GM21515 (cell line): ENCODE results near the gene CCDC197.
A peak's percentile ranks its signal among the peaks of the same experiment; 100 is the strongest.

ENCODE experiments used
- ATAC-seq: cut with Tn5 transposase; IDR thresholded peaks from one replicate; pipeline ENCODE4 v1.9.1; 2021; ENCODE audit not compliant: unreplicated experiment

The CCDC197 gene

DNA sequence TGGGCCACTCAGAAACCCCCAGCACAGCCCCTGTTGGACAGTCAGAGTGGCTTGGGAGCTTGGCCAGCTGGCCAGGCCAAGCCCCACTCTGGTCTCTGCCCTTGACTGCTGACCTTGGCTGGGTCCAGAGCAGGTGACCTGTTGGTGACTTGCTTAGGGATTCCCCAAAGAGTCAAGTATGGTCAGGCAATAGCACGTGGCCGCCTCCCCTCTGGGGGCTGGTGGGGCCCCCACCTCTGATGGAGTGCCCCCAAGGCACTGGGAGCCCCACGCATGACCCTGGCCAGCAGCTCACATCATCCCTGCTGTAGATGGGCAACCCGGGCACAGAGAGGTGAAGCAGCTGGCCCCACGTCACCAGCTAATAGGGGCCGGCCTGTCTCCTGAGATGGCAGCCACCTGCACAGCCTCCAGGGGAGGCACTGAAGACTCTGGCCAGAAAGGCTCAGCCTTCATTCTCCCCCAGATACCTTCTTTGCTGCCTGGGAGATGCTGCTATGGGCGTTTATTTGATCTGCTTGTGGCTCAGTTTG lies 1.8 kb downstream of the CCDC197 start:
- no peak for ATAC-seq

- no peak for ATAC-seq
Measured at GRCh38 chr14:93999573-93999972, 2.5 kb downstream of the CCDC197 start.

- ATAC-seq, result no peak
Measured at GRCh38 chr14:94000267-94000666, 3.2 kb downstream of the CCDC197 start.

DNA sequence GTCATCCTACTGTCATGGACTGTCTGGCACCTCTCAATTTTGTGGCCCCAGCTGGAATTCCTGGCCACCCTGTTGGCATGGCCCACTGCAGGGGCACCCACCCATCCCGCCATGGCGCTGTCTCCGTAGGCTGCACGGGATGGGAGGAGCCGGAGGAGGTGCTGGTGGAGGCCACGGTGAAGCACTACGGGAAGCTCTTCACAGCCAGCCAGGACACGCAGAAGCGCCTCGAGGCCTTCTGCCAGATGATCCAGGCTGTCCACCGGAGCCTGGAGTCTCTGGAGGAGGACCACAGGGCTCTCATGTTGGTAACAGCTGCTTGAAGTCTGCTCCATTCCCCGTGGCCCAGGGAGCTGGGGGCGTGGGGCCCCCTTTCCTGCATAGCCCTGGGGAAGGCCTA lies 3.9 kb downstream of the CCDC197 start:
- ATAC-seq, result no peak

GRCh38 chr14:94001501-94002396 lies 4.6 kb downstream of the CCDC197 start:
- peak; percentile 50 for ATAC-seq

DNA sequence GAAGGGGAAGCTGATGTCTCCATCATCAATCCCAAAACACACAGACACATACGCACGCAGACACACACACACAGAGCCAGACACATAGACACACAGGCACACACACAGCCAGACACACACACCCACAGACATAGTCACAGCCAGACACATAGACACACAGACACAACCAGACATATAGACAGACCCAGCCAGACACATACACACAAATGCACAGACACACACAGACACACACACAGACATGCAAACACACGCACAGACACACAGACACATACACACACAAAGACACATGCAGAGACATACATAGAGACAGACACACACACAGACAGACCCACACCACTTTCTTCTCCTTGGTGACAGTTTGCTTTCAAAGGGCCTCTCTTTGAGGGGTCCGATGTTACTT lies 6.3 kb downstream of the CCDC197 start:
- ATAC-seq, result no peak

GRCh38 chr14:94004015-94004414 lies 6.9 kb downstream of the CCDC197 start:
- no peak for ATAC-seq

DNA sequence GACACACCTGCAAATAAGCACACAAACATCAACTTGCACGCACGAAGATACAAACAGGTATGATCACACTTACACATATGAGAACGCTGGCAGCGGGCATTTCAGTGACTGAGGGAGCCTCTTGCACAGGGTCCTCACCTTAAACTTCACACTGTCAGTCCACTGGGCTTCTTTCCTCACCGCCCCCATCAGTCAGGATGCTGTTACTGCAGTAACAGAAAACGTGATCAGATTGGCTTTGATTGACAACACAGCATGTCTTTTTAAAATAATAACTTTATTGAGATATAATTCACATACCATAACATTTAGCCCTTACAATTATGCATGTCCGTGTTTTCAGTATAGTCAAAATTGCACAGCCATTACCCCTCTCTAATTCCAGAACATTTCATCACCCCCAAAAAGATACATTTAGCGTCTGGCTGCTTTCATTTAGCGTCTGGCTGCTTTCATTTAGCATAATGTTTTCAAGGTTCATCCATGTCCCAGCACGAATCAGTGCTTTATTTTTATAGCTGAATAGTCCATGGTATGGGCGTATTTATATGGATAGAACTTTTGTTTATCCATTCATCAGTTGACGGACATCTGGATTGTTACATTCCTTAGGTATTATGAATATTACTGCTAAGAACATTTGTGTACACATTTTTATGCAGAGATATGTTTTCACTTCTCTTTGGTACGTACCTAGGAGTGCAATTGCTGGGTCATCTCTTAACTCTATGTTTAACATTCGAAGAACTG lies 8.4 kb downstream of the CCDC197 start:
- ATAC-seq, result no peak

- no peak for ATAC-seq
Measured at GRCh38 chr14:94008234-94008633, 11.1 kb downstream of the CCDC197 start.

DNA sequence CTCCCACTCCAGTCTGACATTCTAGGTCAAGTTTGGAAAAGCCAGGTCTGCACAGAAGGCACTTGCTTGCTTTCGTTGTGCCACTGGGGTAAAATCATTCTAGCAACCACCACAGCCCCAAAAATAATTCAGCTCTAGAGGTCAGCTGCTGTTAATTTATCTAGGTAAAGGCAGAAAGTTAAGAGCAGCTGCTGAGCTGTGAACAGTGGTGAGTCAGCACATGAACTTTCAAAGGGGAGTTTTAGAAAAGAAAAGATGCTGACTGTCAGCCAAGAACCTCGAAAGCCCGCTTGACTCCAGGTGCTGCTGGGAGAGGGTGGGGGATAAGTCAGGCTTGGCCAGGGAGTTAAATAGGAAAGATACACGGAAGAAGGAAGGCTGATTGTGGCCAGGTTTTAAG lies 12.7 kb downstream of the CCDC197 start:
- no peak for ATAC-seq

GRCh38 chr14:94010625-94011024 lies 13.5 kb downstream of the CCDC197 start:
- no peak for ATAC-seq

GRCh38 chr14:94011795-94012194 lies 14.7 kb downstream of the CCDC197 start:
- ATAC-seq, result no peak

GRCh38 chr14:94014382-94014781 lies 17.3 kb downstream of the CCDC197 start:
- no peak for ATAC-seq

- ATAC-seq, result no peak
Measured at GRCh38 chr14:94015223-94015622, 18.1 kb downstream of the CCDC197 start.

GRCh38 chr14:94016446-94016976 lies 19.4 kb downstream of the CCDC197 start:
- ATAC-seq, result no peak

DNA sequence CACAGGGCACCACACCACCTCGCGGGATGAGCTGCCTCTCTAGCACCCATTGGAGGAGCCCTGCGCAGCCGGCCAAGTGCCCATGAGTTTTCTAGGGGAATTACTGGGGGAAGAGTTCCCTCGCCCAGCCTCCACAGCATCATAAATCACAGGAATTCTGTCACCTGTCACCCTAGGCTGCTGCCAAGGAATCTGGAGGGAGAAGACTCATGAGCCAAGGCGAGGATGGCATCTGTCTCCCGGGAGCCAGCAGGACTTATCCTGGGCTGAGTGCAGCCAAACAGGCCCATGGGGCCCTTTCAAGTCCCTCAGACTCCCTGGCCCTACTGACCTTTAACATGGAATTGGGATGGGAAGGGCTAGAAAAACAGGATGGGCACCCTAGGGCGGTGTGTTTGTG lies 21.2 kb downstream of the CCDC197 start:
- ATAC-seq, result no peak

DNA sequence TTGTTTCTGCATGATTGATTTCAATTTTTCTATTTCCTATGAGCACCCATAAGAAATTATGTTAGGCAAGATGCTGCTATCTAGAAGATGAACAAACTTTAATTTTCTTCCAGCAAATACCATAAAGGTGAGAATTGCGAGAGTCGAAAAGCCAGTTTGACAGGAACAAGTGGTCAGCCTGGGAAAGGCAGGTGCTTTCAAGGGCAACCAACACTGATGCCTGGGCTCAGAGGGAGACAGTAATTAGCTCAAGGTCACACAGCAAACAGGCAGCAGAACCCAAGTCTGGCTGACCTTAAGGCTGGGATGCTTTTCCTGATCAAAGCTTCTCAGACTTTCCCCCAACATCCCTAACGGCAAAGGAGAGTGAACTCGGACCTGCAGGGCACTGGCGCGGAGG lies 22.2 kb downstream of the CCDC197 start:
- no peak for ATAC-seq

- no peak for ATAC-seq
Measured at GRCh38 chr14:94020267-94020666, 23.2 kb downstream of the CCDC197 start.

GRCh38 chr14:94021001-94021400 lies 23.9 kb downstream of the CCDC197 start:
- ATAC-seq, result no peak

- no peak for ATAC-seq
Measured at GRCh38 chr14:94021416-94022157, 24.5 kb downstream of the CCDC197 start.
